Skeletal muscle tissue (tissue), 4 donors: ENCODE data around the gene TRIB2. TPM values are rescaled to one million over a fixed set of nuclear protein-coding genes. Genes with fewer than 3 reads are reported as not detected.

Experiments
- H3K27ac ChIP-seq: one replicate; pipeline ENCODE4 v1.7.0; 2013; ENCODE audit warnings: mild to moderate bottlenecking, low read depth, low read length, inconsistent platforms
- H3K27me3 ChIP-seq, 3 donors: one replicate each; pipeline ENCODE4 v1.7.0; 2013; ENCODE audit warnings: low read length in 3 of 3; ENCODE audit not compliant: control insufficient read depth in 3 of 3, insufficient read depth in 3 of 3
- H3K36me3 ChIP-seq, 3 donors: one replicate each; pipeline ENCODE4 v1.7.0; 2013; ENCODE audit warnings: low read length in 3 of 3; ENCODE audit not compliant: control insufficient read depth in 3 of 3, insufficient read depth in 3 of 3
- H3K4me1 ChIP-seq, 3 donors: one replicate each; pipeline ENCODE4 v1.7.0; 2013; ENCODE audit warnings: low read length in 3 of 3, mild to moderate bottlenecking in 3 of 3; ENCODE audit not compliant: control insufficient read depth in 3 of 3, insufficient read depth in 3 of 3
- H3K4me3 ChIP-seq, 3 donors: one replicate each; pipeline ENCODE4 v1.7.0; 2013; ENCODE audit warnings: low read length in 3 of 3
- H3K9ac ChIP-seq, 3 donors: one replicate each; pipeline ENCODE4 v1.7.0; 2013; ENCODE audit warnings: low read length in 3 of 3, mild to moderate bottlenecking in 3 of 3, moderate library complexity in 2 of 3, low read depth in 1 of 3
- H3K9me3 ChIP-seq, 3 donors: one replicate each; pipeline ENCODE4 v1.7.0; 2013; ENCODE audit warnings: low read length in 3 of 3; ENCODE audit not compliant: control insufficient read depth in 3 of 3
- total RNA-seq: library from RNA; depleted of rRNA; stranded (reverse); fragments of >200 nt; gene quantifications from one replicate; pipeline ENCODE4 v1.2.3, GENCODE V29; 2014
- donor health status: Osteomylitis.

Gene TRIB2
- total RNA-seq, 1 donor from 2014 or later, result 38.1 TPM

- Histone ChIP-seq H3K4me1 (no peaks in the 10 kb centered on the region), H3K9ac (no peak overlapping the region), H3K9me3 (peaks cover 0 to 2% (median 0%) of the 10 kb centered on the region in 3 donors), H3K27me3 (no peaks in the 10 kb centered on the region), H3K4me3 (no peak overlapping the region), H3K36me3 (no peaks in the 10 kb centered on the region), H3K27ac (no peak overlapping the region)
These were observed 21.6 kb upstream of the TRIB2 start for GRCh38 chr2:12694990-12695774.

DNA sequence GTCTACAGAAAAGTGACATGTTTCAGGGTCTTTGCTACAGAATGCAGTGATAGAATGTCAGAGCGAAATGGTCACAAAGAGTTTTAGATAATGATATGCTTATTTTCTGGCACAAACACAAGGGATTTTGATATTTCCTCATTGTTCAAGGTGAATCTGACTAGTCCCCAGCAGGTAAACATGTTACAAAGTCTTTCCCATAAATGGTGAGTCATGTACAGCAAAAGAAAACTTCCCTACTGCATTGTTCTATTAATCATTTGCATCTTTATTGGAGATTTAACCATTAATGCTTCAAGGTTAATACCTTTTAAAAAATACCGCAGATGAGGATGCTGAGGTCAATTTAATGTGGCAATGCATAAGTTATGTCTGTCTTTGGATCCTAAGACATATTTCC is 19.1 kb upstream of the TRIB2 start:
- Histone ChIP-seq H3K27ac (no peak overlapping the region), H3K9me3 (no peaks in the 10 kb centered on the region), H3K4me3 (no peak overlapping the region), H3K4me1 (no peaks in the 10 kb centered on the region), H3K27me3 (no peaks in the 10 kb centered on the region), H3K9ac (no peak overlapping the region), H3K36me3 (no peaks in the 10 kb centered on the region)

DNA sequence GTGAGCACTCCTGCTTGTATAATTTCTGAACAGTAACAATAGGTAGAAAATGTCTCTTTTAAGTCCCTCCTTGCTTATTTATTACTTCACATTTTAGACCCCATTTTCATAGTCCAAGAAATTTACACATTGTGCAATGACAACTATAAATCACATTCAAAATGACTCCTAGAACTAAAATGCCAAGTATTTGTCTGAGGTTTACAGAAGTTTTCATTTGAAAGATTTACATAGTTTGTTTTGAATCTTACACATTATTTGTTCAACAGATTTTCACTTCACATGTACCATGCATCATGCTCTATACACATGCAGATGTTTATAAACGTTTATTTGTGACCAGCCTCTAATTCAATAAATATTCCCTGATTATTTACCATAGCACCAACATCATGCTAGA is 15.7 kb upstream of the TRIB2 start:
- Histone ChIP-seq H3K4me3 (no peak overlapping the region), H3K9ac (no peak overlapping the region), H3K27ac (no peak overlapping the region), H3K4me1 (peaks cover 0 to 6% (median 2%) of the 10 kb centered on the region in 3 donors), H3K36me3 (no peaks in the 10 kb centered on the region), H3K27me3 (no peaks in the 10 kb centered on the region), H3K9me3 (no peaks in the 10 kb centered on the region)

GRCh38 chr2:12701786-12702167 is 15.0 kb upstream of the TRIB2 start:
- Histone ChIP-seq H3K9ac (no peak overlapping the region), H3K4me3 (no peak overlapping the region), H3K36me3 (no peaks in the 10 kb centered on the region), H3K9me3 (no peaks in the 10 kb centered on the region), H3K4me1 (peaks cover 0 to 6% (median 2%) of the 10 kb centered on the region in 3 donors), H3K27me3 (no peaks in the 10 kb centered on the region), H3K27ac (no peak overlapping the region)

- no peaks in the 10 kb centered on the region for H3K9me3 ChIP-seq
- H3K4me3 ChIP-seq, result no peak overlapping the region
- peaks cover 0 to 6% (median 2%) of the 10 kb centered on the region in 3 donors for H3K4me1 ChIP-seq
- H3K36me3 ChIP-seq, result no peaks in the 10 kb centered on the region
- no peak overlapping the region for H3K9ac ChIP-seq
- no peak overlapping the region for H3K27ac ChIP-seq
- H3K27me3 ChIP-seq, result no peaks in the 10 kb centered on the region
These were observed 14.3 kb upstream of the TRIB2 start for GRCh38 chr2:12702168-12703121.

GRCh38 chr2:12704378-12704777 is 12.4 kb upstream of the TRIB2 start:
- peaks cover 0 to 6% (median 2%) of the 10 kb centered on the region in 3 donors for H3K4me1 ChIP-seq
- no peaks in the 10 kb centered on the region for H3K9me3 ChIP-seq
- H3K9ac ChIP-seq, result no peak overlapping the region
- H3K36me3 ChIP-seq, result no peaks in the 10 kb centered on the region
- H3K27me3 ChIP-seq, result no peaks in the 10 kb centered on the region
- H3K27ac ChIP-seq, result no peak overlapping the region
- no peak overlapping the region for H3K4me3 ChIP-seq

DNA sequence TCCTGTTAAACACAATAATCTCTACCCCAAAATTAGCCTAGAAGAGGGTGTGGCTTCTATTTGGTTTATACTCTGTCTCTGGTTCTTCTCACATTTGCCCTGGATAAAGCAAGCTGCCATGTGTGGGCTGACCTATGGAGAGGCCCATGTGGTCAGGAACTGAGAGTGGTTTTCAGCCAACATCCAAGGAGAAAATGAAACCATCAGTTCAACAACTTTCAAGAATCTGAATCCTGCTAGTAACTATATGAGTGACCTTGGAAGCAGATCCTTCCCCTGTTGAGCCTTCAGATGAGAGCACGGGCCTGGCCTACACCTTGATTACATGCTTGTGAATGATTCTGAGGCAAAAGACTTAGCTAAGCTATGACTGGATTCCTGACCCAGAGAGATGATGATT is 11.5 kb upstream of the TRIB2 start:
- H3K4me3 ChIP-seq, result no peak overlapping the region
- peaks cover 0 to 6% (median 2%) of the 10 kb centered on the region in 3 donors for H3K4me1 ChIP-seq
- H3K9me3 ChIP-seq, result no peaks in the 10 kb centered on the region
- H3K9ac ChIP-seq, result no peak overlapping the region
- H3K27ac ChIP-seq, result no peak overlapping the region
- no peaks in the 10 kb centered on the region for H3K27me3 ChIP-seq
- H3K36me3 ChIP-seq, result no peaks in the 10 kb centered on the region

DNA sequence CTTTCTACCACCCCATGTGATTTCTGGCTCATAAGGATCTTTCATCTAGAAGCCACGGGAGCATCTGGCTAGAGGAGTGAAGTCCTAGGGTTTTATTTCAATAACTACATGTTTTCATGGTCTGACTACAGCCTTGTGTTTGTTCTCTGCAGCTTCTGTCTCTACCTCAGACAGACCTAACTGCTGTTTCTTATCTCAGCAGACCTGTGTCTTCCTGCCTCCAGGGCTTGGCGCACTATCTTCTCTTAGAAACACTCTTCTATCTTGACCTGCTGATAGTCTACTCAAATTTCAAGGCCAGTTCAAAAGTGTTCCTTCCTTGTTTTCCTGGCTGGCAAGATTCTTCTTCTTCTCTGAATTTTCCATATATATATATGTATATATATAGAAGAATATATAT is 11.0 kb upstream of the TRIB2 start:
- H3K9me3 ChIP-seq, result no peaks in the 10 kb centered on the region
- no peak overlapping the region for H3K4me3 ChIP-seq
- no peaks in the 10 kb centered on the region for H3K27me3 ChIP-seq
- H3K4me1 ChIP-seq, result peaks cover 0 to 6% (median 2%) of the 10 kb centered on the region in 3 donors
- no peaks in the 10 kb centered on the region for H3K36me3 ChIP-seq
- no peak overlapping the region for H3K27ac ChIP-seq
- no peak overlapping the region for H3K9ac ChIP-seq

DNA sequence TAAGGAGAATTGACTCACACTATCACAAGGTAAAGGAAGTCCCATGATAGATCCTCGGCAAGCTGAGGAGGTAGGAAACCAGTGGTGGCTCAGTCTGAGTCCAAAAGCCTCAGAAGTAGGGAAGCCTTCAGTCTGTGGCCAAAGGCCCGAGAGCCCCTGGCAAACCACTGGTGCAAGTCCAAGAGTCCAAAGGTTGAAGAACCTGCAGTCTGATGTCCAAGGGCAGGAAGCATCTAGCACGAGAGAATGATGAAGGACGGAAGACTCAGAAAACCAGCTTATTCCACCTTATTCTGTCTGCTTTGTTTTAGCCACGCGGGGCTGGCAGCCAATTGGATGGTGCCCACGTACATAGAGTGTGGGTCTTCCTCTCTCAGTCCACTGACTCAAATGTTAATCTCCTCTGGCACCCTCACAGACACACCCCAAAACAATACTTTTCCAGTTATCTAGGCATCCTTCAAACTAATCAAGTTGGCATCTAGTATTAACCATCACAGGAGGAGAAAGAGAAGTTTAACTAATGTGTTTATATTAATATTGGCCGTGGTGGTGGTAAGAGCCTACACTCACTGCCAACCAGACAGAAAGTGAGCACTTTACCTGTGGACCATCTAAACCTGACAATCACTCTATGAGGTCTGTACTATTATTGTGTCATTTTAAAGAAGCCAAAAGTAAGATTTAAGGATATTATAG is 8.1 kb upstream of the TRIB2 start:
- Histone ChIP-seq H3K9me3 (no peaks in the 10 kb centered on the region), H3K27me3 (no peaks in the 10 kb centered on the region), H3K36me3 (no peaks in the 10 kb centered on the region), H3K9ac (no peak overlapping the region), H3K4me1 (no peaks in the 10 kb centered on the region), H3K27ac (no peak overlapping the region), H3K4me3 (no peak overlapping the region)
